IMR-90 (cell line): ENCODE results near the gene SCG5. TPM values are rescaled to one million over a fixed set of nuclear protein-coding genes. Genes with fewer than 3 reads are reported as not detected.

Experiments used
- ATAC-seq: fragments of 200-7000 bp; cut with Tn5 transposase; 2 replicates; pipeline ENCODE4 v1.9.1; 2020; ENCODE audit warnings: low read depth, mild to moderate bottlenecking, moderate library complexity
- BruUV-seq: library from RNA; stranded (reverse); fragments of 400-500 nt; replicated peaks from 2 replicates; lab custom pipeline; 2021; lab: Mats Ljungman, UMichigan
- CTCF ChIA-PET: fragments of 300-600 bp; formaldehyde crosslinking; extraction: SDS; loops from one replicate; lab custom pipeline; 2021; ENCODE audit warnings: antibody characterized with exemption; lab: Yijun Ruan, JAX
- POLR2A ChIA-PET: fragments of 300-600 bp; sonication (Branson Sonifier 250); formaldehyde crosslinking; loops from one replicate; lab custom pipeline; 2022; ENCODE audit warnings: antibody characterized with exemption; ENCODE audit not compliant: unreplicated experiment; lab: Charles Lee
- DNase-seq: peaks from one replicate; pipeline ENCODE4 v3.0.0; 2013
- H2AFZ ChIP-seq: replicated peaks from 2 replicates; pipeline ENCODE3; 2013; ENCODE audit warnings: low read length, mild to moderate bottlenecking; ENCODE audit not compliant: poor library complexity
- H2AK5ac ChIP-seq: 2 replicates; pipeline ENCODE4 v1.6.1; 2013; ENCODE audit warnings: low read depth, low read length, inconsistent platforms
- H2AK9ac ChIP-seq: replicated peaks from 2 replicates; pipeline ENCODE3; 2013; ENCODE audit warnings: mild to moderate bottlenecking, low read depth, low read length, moderate library complexity; ENCODE audit not compliant: poor library complexity
- H2BK120ac ChIP-seq: 2 replicates; pipeline ENCODE4 v1.6.1; 2013; ENCODE audit warnings: low read depth, low read length, inconsistent platforms
- H2BK15ac ChIP-seq: 3 replicates; pipeline ENCODE4 v1.6.1; 2013; ENCODE audit warnings: low read depth, low read length, inconsistent platforms
- H2BK20ac ChIP-seq: 2 replicates; pipeline ENCODE4 v1.6.1; 2013; ENCODE audit warnings: low read depth, mild to moderate bottlenecking, inconsistent platforms, low read length, moderate library complexity
- H2BK5ac ChIP-seq: 2 replicates; pipeline ENCODE4 v1.6.1; 2013; ENCODE audit warnings: mild to moderate bottlenecking, low read depth, low read length, inconsistent platforms; ENCODE audit not compliant: poor library complexity, severe bottlenecking
- H3K14ac ChIP-seq: replicated peaks from 2 replicates; pipeline ENCODE4 v1.6.1; 2013; ENCODE audit warnings: low read depth, low read length, inconsistent platforms
- H3K18ac ChIP-seq: 2 replicates; pipeline ENCODE4 v1.6.1; 2013; ENCODE audit warnings: low read depth, low read length, control low read depth
- H3K23ac ChIP-seq: 2 replicates; pipeline ENCODE4 v1.6.1; 2013; ENCODE audit warnings: low read depth, low read length, inconsistent platforms
- H3K27ac ChIP-seq: 2 replicates; pipeline ENCODE4 v1.5.1; 2013; ENCODE audit warnings: mild to moderate bottlenecking, control low read depth, low read length; ENCODE audit not compliant: insufficient read depth
- H3K27me3 ChIP-seq: 2 replicates; pipeline ENCODE4 v1.6.1; 2013; ENCODE audit warnings: low read length; ENCODE audit not compliant: control insufficient read depth, insufficient read depth
- H3K36me3 ChIP-seq: 2 replicates; pipeline ENCODE4 v1.6.1; 2013; ENCODE audit warnings: low read length, mixed read lengths; ENCODE audit not compliant: control insufficient read depth, insufficient read depth
- H3K4ac ChIP-seq: 2 replicates; pipeline ENCODE4 v1.6.1; 2013; ENCODE audit warnings: low read depth, low read length, inconsistent platforms
- H3K4me1 ChIP-seq: 2 replicates; pipeline ENCODE4 v1.6.1; 2013; ENCODE audit warnings: low read length, mixed read lengths; ENCODE audit not compliant: control insufficient read depth, insufficient read depth
- H3K4me2 ChIP-seq: 2 replicates; pipeline ENCODE4 v1.6.1; 2013; ENCODE audit warnings: low read depth, mild to moderate bottlenecking, control low read depth, low read length, moderate library complexity
- H3K4me3 ChIP-seq: 2 replicates; pipeline ENCODE4 v1.5.1; 2013; ENCODE audit warnings: low read depth, mild to moderate bottlenecking, control low read depth, low read length, moderate library complexity; ENCODE audit not compliant: insufficient read depth
- H3K56ac ChIP-seq: 2 replicates; pipeline ENCODE4 v1.6.1; 2013; ENCODE audit warnings: low read length, inconsistent platforms; ENCODE audit not compliant: insufficient read depth; ENCODE audit errors: extremely low read depth
- H3K79me1 ChIP-seq, 2 experiments: 2 replicates each; pipeline ENCODE4 v1.6.1; 2013; ENCODE audit warnings: low read length in 2 of 2, inconsistent platforms in 1 of 2, low read depth in 1 of 2
- H3K9ac ChIP-seq: 2 replicates; pipeline ENCODE4 v1.6.1; 2013; ENCODE audit warnings: low read depth, low read length, control low read depth
- H3K9me1 ChIP-seq: 2 replicates; pipeline ENCODE4 v1.6.1; 2013; ENCODE audit warnings: low read length, inconsistent platforms; ENCODE audit not compliant: insufficient read depth
- H3K9me3 ChIP-seq: 2 replicates; pipeline ENCODE4 v1.6.1; 2013; ENCODE audit warnings: low read length; ENCODE audit not compliant: control insufficient read depth, insufficient read depth
- H4K20me1 ChIP-seq: 2 replicates; pipeline ENCODE4 v1.6.1; 2013; ENCODE audit warnings: low read length, inconsistent platforms; ENCODE audit not compliant: insufficient read depth
- H4K5ac ChIP-seq: 2 replicates; pipeline ENCODE4 v1.6.1; 2013; ENCODE audit warnings: mild to moderate bottlenecking, low read depth, low read length, control low read depth
- H4K8ac ChIP-seq, 2 experiments: 2 replicates each; pipeline ENCODE4 v1.6.1; 2013; ENCODE audit warnings: low read depth in 2 of 2, low read length in 2 of 2, control low read depth in 1 of 2, inconsistent platforms in 1 of 2
- H4K91ac ChIP-seq: 2 replicates; pipeline ENCODE4 v1.6.1; 2013; ENCODE audit warnings: low read depth, low read length, inconsistent platforms; ENCODE audit not compliant: insufficient read depth
- BHLHE40 ChIP-seq: fragments of 150-350 bp; IDR thresholded peaks from 2 replicates; pipeline ENCODE4 v1.6.1; 2016; ENCODE audit warnings: mild to moderate bottlenecking, low read depth, low read length
- CEBPB ChIP-seq: IDR thresholded peaks from 2 replicates; pipeline ENCODE4 v1.6.1; 2012; ENCODE audit warnings: low read depth, low read length, improper control_type of control experiment
- CHD1 ChIP-seq: IDR thresholded peaks from 2 replicates; pipeline ENCODE4 v1.6.1; 2012; ENCODE audit warnings: low read depth, low read length, improper control_type of control experiment
- FOS ChIP-seq: fragments of 150-350 bp; IDR thresholded peaks from 2 replicates; pipeline ENCODE4 v1.6.1; 2016; ENCODE audit warnings: low read depth, low read length
- MAFK ChIP-seq: IDR thresholded peaks from 2 replicates; pipeline ENCODE4 v1.6.1; 2012; ENCODE audit warnings: low read depth, low read length, improper control_type of control experiment
- MAZ ChIP-seq: IDR thresholded peaks from 2 replicates; pipeline ENCODE4 v1.6.1; 2012; ENCODE audit warnings: low read depth, mild to moderate bottlenecking, low read length, improper control_type of control experiment, moderate library complexity, borderline replicate concordance
- MXI1 ChIP-seq: IDR thresholded peaks from 2 replicates; pipeline ENCODE4 v1.6.1; 2012; ENCODE audit warnings: low read depth, mild to moderate bottlenecking, low read length, moderate library complexity, borderline replicate concordance
- NFE2L2 ChIP-seq: fragments of 150-350 bp; IDR thresholded peaks from 2 replicates; pipeline ENCODE4 v1.6.1; 2016; ENCODE audit warnings: low read depth, mild to moderate bottlenecking, low read length
- POLR2A ChIP-seq: IDR thresholded peaks from 2 replicates; pipeline ENCODE4 v1.6.1; 2012; ENCODE audit warnings: mild to moderate bottlenecking, low read depth, low read length
- RAD21 ChIP-seq: IDR thresholded peaks from 2 replicates; pipeline ENCODE4 v1.6.1; 2012; ENCODE audit warnings: low read length, improper control_type of control experiment
- RCOR1 ChIP-seq: IDR thresholded peaks from 2 replicates; pipeline ENCODE4 v1.6.1; 2012; ENCODE audit warnings: mild to moderate bottlenecking, low read length, improper control_type of control experiment; ENCODE audit not compliant: insufficient replicate concordance
- RFX5 ChIP-seq: IDR thresholded peaks from 2 replicates; pipeline ENCODE4 v1.8.0; 2012; ENCODE audit warnings: low read depth, mild to moderate bottlenecking, low read length, moderate library complexity
- SMC3 ChIP-seq: fragments of 150-350 bp; IDR thresholded peaks from 2 replicates; pipeline ENCODE4 v1.6.1; 2016; ENCODE audit warnings: low read depth, mild to moderate bottlenecking, antibody characterized with exemption, low read length, moderate library complexity
- WGBS, 2 experiments: methylation state at CpG; one replicate each; pipeline versions ENCODE4 v1.1.5 to v1.1.7; 2013; ENCODE audit warnings: missing lambda C conversion rate in 2 of 2; ENCODE audit not compliant: insufficient read length in 1 of 2; ENCODE audit errors: extremely low coverage in 2 of 2; 5-methylcytosine and 5-hydroxymethylcytosine counted together
- dilution Hi-C: fragments of 300-500 bp; cut with HindIII; formaldehyde crosslinking; loops from one replicate; pipeline ENCODE4 v1.14.3; 2018; ENCODE audit warnings: low sequenced_read_pairs; ENCODE audit not compliant: unreplicated experiment
- in situ Hi-C: fragments of 300-500 bp; cut with MboI; formaldehyde crosslinking; loops from 3 replicates; pipeline ENCODE4 v1.14.3; 2019; ENCODE audit warnings: low sequenced_read_pairs, inconsistent platforms, mixed read lengths
- intact Hi-C: fragments of 100-400 bp; cut with micrococcal nuclease; formaldehyde crosslinking; loops from 2 replicates; pipeline ENCODE4 v1.10.0; 2022
- polyA plus RNA-seq, 3 experiments: library from polyadenylated mRNA; depleted of rRNA; stranded (reverse); fragments of >200 nt; gene quantifications; 2 replicates each; pipeline ENCODE4 v1.2.3, GENCODE V29; 2012; ENCODE audit warnings: low replicate concordance in 1 of 3
- total RNA-seq: library from RNA; depleted of rRNA; stranded (reverse); fragments of >200 nt; gene quantifications from 2 replicates; pipeline ENCODE4 v1.2.3, GENCODE V29; 2012
- TF ChIP-seq, protein P1 (sequence below): fragments of 150-350 bp; IDR thresholded peaks from 2 replicates; pipeline ENCODE4 v1.6.1; 2016; ENCODE audit warnings: low read depth, mild to moderate bottlenecking, low read length, moderate library complexity, borderline replicate concordance
- TF ChIP-seq, protein P2 (sequence below): conservative IDR thresholded peaks from 2 replicates; pipeline ENCODE4 v1.5.1; 2012; ENCODE audit warnings: mild to moderate bottlenecking, low read depth, low read length, improper control_type of control experiment
- TF ChIP-seq, protein P3 (sequence below): fragments of 150-350 bp; IDR thresholded peaks from 2 replicates; pipeline ENCODE4 v1.6.1; 2017; ENCODE audit warnings: mild to moderate bottlenecking, antibody characterized with exemption, low read length, low read depth

The SCG5 gene
- total and polyA plus RNA-seq, 2 of the 4 experiments (the other 2 are of a cell fraction): 7.9 to 16.8 TPM

DNA sequence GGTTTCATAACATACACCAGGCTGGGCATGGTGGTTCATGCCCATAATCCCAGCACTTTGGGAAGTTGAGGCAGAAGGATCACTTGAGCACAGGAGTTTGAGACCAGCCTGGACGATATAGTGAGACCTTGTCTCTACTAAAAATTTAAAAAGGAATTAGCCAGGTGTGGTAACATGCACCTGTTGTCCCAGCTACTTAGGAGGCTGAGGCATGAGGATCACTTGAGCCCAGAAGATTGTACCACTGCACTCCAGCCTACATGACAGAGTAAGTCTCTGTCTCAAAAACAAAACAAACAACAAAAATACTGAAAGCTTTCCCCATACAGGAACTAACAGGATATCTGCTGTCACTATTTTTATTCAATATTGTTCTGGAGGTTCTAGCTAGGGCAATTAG, 97.2 kb downstream of the SCG5 start:
- no peak overlapping the region for H2BK5ac ChIP-seq
- ChIA-PET POLR2A (no interaction called here), CTCF (no interaction called here)
- H3K23ac ChIP-seq: no peak overlapping the region
- H3K27me3 ChIP-seq: no peaks in the 10 kb centered on the region
- H3K79me1 ChIP-seq: no peaks in the 10 kb centered on the region; a peak in 1 of 4 replicates
- TF ChIP-seq SMC3 (no peak), NFE2L2 (no peak), RCOR1 (no peak), MXI1 (no peak), FOS (no peak), BHLHE40 (no peak), CHD1 (no peak), MAFK (no peak), POLR2A (no peak; the same call in 1 of the 2 replicates), MAZ (no peak), CEBPB (no peak), RFX5 (no peak), RAD21 (no peak)
- TF ChIP-seq, protein P1, sequence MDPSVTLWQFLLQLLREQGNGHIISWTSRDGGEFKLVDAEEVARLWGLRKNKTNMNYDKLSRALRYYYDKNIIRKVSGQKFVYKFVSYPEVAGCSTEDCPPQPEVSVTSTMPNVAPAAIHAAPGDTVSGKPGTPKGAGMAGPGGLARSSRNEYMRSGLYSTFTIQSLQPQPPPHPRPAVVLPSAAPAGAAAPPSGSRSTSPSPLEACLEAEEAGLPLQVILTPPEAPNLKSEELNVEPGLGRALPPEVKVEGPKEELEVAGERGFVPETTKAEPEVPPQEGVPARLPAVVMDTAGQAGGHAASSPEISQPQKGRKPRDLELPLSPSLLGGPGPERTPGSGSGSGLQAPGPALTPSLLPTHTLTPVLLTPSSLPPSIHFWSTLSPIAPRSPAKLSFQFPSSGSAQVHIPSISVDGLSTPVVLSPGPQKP: no peak
- TF ChIP-seq, protein P2, sequence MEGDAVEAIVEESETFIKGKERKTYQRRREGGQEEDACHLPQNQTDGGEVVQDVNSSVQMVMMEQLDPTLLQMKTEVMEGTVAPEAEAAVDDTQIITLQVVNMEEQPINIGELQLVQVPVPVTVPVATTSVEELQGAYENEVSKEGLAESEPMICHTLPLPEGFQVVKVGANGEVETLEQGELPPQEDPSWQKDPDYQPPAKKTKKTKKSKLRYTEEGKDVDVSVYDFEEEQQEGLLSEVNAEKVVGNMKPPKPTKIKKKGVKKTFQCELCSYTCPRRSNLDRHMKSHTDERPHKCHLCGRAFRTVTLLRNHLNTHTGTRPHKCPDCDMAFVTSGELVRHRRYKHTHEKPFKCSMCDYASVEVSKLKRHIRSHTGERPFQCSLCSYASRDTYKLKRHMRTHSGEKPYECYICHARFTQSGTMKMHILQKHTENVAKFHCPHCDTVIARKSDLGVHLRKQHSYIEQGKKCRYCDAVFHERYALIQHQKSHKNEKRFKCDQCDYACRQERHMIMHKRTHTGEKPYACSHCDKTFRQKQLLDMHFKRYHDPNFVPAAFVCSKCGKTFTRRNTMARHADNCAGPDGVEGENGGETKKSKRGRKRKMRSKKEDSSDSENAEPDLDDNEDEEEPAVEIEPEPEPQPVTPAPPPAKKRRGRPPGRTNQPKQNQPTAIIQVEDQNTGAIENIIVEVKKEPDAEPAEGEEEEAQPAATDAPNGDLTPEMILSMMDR: no peak
- TF ChIP-seq, protein P3, sequence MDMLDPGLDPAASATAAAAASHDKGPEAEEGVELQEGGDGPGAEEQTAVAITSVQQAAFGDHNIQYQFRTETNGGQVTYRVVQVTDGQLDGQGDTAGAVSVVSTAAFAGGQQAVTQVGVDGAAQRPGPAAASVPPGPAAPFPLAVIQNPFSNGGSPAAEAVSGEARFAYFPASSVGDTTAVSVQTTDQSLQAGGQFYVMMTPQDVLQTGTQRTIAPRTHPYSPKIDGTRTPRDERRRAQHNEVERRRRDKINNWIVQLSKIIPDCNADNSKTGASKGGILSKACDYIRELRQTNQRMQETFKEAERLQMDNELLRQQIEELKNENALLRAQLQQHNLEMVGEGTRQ: no peak
- H2AK9ac ChIP-seq: no peak overlapping the region
- H3K4me3 ChIP-seq: no peak overlapping the region
- BruUV-seq: no TSS peak
- H3K18ac ChIP-seq: no peak overlapping the region
- H3K27ac ChIP-seq: no peak overlapping the region
- H4K8ac ChIP-seq: no peak overlapping the region
- DNase-seq (peak; percentile 60), ATAC-seq (peak; percentile 11)
- H3K9ac ChIP-seq: no peak overlapping the region
- H4K20me1 ChIP-seq: peaks cover 17% of the 10 kb centered on the region
- H4K91ac ChIP-seq: no peak overlapping the region
- no CpG with 5 or more reads among the region's 1 CpG for WGBS, 2 experiments
- no peaks in the 10 kb centered on the region for H3K9me1 ChIP-seq
- no peak overlapping the region for H2AK5ac ChIP-seq
- peaks cover 18% of the 10 kb centered on the region for H3K36me3 ChIP-seq
- H2BK120ac ChIP-seq: no peak overlapping the region
- dilution Hi-C loops (no loop called here), intact Hi-C loops (loop anchor here (2.0 kb wide), 1 partner anchor 256 kb away; no protein-coding TSS in a partner anchor), in situ Hi-C loops (no loop called here)
- H4K5ac ChIP-seq: no peak overlapping the region
- H2BK20ac ChIP-seq: no peak overlapping the region
- peaks cover 2% of the 10 kb centered on the region; the same call in 1 of the 2 replicates for H3K9me3 ChIP-seq
- no peak overlapping the region for H2AFZ ChIP-seq
- H3K4me1 ChIP-seq: no peaks in the 10 kb centered on the region
- H3K4me2 ChIP-seq: no peak overlapping the region
- no peak overlapping the region for H3K4ac ChIP-seq
- H3K56ac ChIP-seq: no peak overlapping the region
- no peak overlapping the region for H2BK15ac ChIP-seq
- H3K14ac ChIP-seq: no peak overlapping the region
